Mesenchymal stem cell (in vitro differentiated cells and primary cell): ENCODE results near the gene IL1RAP.

Experiments
- DNase-seq: peaks from one replicate; pipeline ENCODE4 v3.0.0-alpha.2; 2013
- H2AFZ ChIP-seq: one replicate; pipeline ENCODE4 v1.6.1; 2013; ENCODE audit warnings: low read depth, mild to moderate bottlenecking, control low read depth, inconsistent platforms, low read length, moderate library complexity
- H2AK5ac ChIP-seq: 2 replicates; pipeline ENCODE4 v1.6.1; 2013; ENCODE audit warnings: low read length, moderate library complexity, mild to moderate bottlenecking, inconsistent platforms; ENCODE audit not compliant: severe bottlenecking
- H2BK120ac ChIP-seq: one replicate; pipeline ENCODE4 v1.6.1; 2013; ENCODE audit warnings: low read depth, mild to moderate bottlenecking, inconsistent platforms, low read length, moderate library complexity
- H2BK12ac ChIP-seq, 2 experiments: one replicate each; pipeline ENCODE4 v1.6.1; 2013; ENCODE audit warnings: inconsistent platforms in 2 of 2, low read length in 2 of 2, mild to moderate bottlenecking in 2 of 2, moderate library complexity in 2 of 2, control low read depth in 1 of 2
- H2BK15ac ChIP-seq: one replicate; pipeline ENCODE4 v1.6.1; 2013; ENCODE audit warnings: mild to moderate bottlenecking, low read depth, inconsistent platforms; ENCODE audit not compliant: poor library complexity, severe bottlenecking
- H2BK5ac ChIP-seq: 2 replicates; pipeline ENCODE4 v1.6.1; 2013; ENCODE audit warnings: low read depth, mild to moderate bottlenecking, low read length, control low read depth, inconsistent platforms; ENCODE audit not compliant: poor library complexity, severe bottlenecking
- H3K14ac ChIP-seq, 2 experiments: one replicate each; pipeline ENCODE4 v1.6.1; 2013; ENCODE audit warnings: inconsistent platforms in 2 of 2, low read length in 2 of 2, control low read depth in 1 of 2, mild to moderate bottlenecking in 1 of 2, moderate library complexity in 1 of 2
- H3K18ac ChIP-seq, 2 experiments: one replicate each; pipeline ENCODE4 v1.6.1; 2013; ENCODE audit warnings: inconsistent platforms in 2 of 2, low read length in 2 of 2, control low read depth in 1 of 2, low read depth in 1 of 2, mild to moderate bottlenecking in 1 of 2
- H3K23ac ChIP-seq, 2 experiments: one replicate each; pipeline ENCODE4 v1.6.1; 2013; ENCODE audit warnings: inconsistent platforms in 2 of 2, low read length in 2 of 2, mild to moderate bottlenecking in 2 of 2, moderate library complexity in 2 of 2, control low read depth in 1 of 2
- H3K27ac ChIP-seq: 2 replicates; pipeline ENCODE4 v1.5.1; 2013; ENCODE audit warnings: mild to moderate bottlenecking, moderate library complexity, low read length, control low read depth, inconsistent platforms; ENCODE audit not compliant: poor library complexity, severe bottlenecking
- H3K27me3 ChIP-seq, 2 experiments: 2 replicates each; pipeline versions ENCODE4 v1.6.1 to v1.7.0; 2013; ENCODE audit warnings: low read length in 2 of 2, mild to moderate bottlenecking in 2 of 2, moderate library complexity in 2 of 2, control low read depth in 1 of 2, inconsistent platforms in 1 of 2; ENCODE audit not compliant: control insufficient read depth in 1 of 2, insufficient read depth in 1 of 2
- H3K36me3 ChIP-seq, 2 experiments: 2 replicates each; pipeline versions ENCODE4 v1.6.1 to v1.7.0; 2013; ENCODE audit warnings: low read length in 2 of 2, control low read depth in 1 of 2, inconsistent platforms in 1 of 2, low read depth in 1 of 2, mild to moderate bottlenecking in 1 of 2; ENCODE audit not compliant: insufficient read depth in 2 of 2, control insufficient read depth in 1 of 2
- H3K4ac ChIP-seq, 2 experiments: one replicate each; pipeline ENCODE4 v1.6.1; 2013; ENCODE audit warnings: inconsistent platforms in 2 of 2, low read length in 2 of 2, mild to moderate bottlenecking in 2 of 2, moderate library complexity in 2 of 2, control low read depth in 1 of 2, low read depth in 1 of 2
- H3K4me1 ChIP-seq: 2 replicates; pipeline ENCODE4 v1.6.1; 2013; ENCODE audit warnings: low read depth, low read length, control low read depth; ENCODE audit not compliant: control insufficient read depth, insufficient read depth
- H3K4me2 ChIP-seq: 2 replicates; pipeline ENCODE4 v1.6.1; 2013; ENCODE audit warnings: low read length, mild to moderate bottlenecking, inconsistent platforms; ENCODE audit not compliant: poor library complexity, severe bottlenecking
- H3K4me3 ChIP-seq, 2 experiments: 2 replicates each; pipeline versions ENCODE4 v1.5.1 to v1.7.0; 2013; ENCODE audit warnings: low read length in 2 of 2, mild to moderate bottlenecking in 2 of 2, control low read depth in 1 of 2, low read depth in 1 of 2; ENCODE audit not compliant: insufficient read depth in 1 of 2
- H3K79me1 ChIP-seq: replicated peaks from 2 replicates; pipeline ENCODE4 v1.6.1; 2013; ENCODE audit warnings: mild to moderate bottlenecking, control low read depth, low read length, inconsistent platforms; ENCODE audit not compliant: poor library complexity, severe bottlenecking
- H3K9ac ChIP-seq: 2 replicates; pipeline ENCODE4 v1.7.0; 2013; ENCODE audit warnings: mild to moderate bottlenecking, low read length, moderate library complexity
- H3K9me3 ChIP-seq: 2 replicates; pipeline ENCODE4 v1.7.0; 2013; ENCODE audit warnings: mild to moderate bottlenecking, low read length; ENCODE audit not compliant: control insufficient read depth
- H4K8ac ChIP-seq: one replicate; pipeline ENCODE4 v1.6.1; 2013; ENCODE audit warnings: inconsistent platforms, mild to moderate bottlenecking, low read length, moderate library complexity
- H4K91ac ChIP-seq: one replicate; pipeline ENCODE4 v1.6.1; 2013; ENCODE audit warnings: mild to moderate bottlenecking, low read length, inconsistent platforms
- WGBS: methylation state at CpG from one replicate; pipeline ENCODE4 v1.1.7; 2013; ENCODE audit warnings: mixed read lengths; 5-methylcytosine and 5-hydroxymethylcytosine counted together

Gene IL1RAP

DNA sequence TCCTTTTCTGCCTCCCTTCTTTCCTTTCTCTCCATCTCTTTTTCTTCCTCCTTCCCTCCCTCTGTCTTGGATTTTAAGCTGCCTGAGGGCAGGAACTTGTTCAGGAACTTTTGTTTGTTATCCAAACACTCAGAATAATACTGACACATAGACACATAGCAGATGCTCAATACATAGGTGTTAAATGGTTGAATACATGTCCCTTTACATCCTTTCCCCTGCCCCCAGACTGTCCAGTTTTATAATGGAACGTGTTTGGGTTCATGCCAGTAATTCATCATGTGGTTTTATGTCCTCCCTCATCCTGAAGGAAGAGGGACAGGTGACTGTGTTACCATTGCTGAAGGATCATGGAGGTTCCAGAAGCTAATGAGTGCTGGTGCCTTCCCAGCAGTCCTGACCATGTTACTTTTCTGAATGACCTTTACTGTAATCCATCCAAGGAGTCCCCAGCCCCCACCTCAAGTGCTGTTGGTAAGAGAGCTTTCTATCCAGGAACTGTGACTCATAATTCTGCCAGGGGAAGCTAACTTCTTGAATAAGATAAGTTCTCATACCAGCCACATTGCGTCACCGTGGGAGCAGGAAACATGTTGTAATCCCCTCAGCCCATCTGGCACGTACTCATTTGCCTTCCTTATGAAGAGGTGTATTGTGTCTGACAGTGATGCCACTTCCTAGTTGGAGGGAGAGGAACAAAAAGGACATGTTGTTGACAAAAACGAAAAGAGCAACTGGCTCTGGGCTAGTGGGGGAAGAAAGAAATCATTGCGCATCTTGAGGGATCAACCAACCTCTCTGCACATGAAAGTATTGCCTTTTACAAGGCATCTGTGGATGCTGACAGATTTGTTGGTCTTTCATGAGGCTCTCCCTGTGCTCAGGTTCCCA lies 52.4 kb downstream of the IL1RAP start:
- Histone ChIP-seq H4K91ac (no peak overlapping the region), H3K14ac (no peak overlapping the region), H3K9me3 (no peaks in the 10 kb centered on the region), H2BK120ac (peak overlapping the region; percentile 9), H4K8ac (peak overlapping the region; percentile 14), H3K4me3 (no peak overlapping the region), H3K79me1 (no peaks in the 10 kb centered on the region), H3K9ac (no peak overlapping the region), H3K27me3 (no peaks in the 10 kb centered on the region), H3K36me3 (no peaks in the 10 kb centered on the region), H3K27ac (peak overlapping the region; percentile 64), H3K4me1 (no peaks in the 10 kb centered on the region), H2BK5ac (no peak overlapping the region), H2BK12ac (peak overlapping the region; percentile 37 to 87), H2AFZ (no peak overlapping the region), H2AK5ac (peak overlapping the region; percentile 46), H2BK15ac (no peak overlapping the region), H3K4ac (peak overlapping the region in 1 of 2 experiments; percentile 59), H3K18ac (peak overlapping the region; percentile 40 to 62), H3K23ac (no peak overlapping the region), H3K4me2 (no peak overlapping the region)
- WGBS, result 17% methylated on average over 6 of the region's 6 CpGs
- DNase-seq, result peak; percentile 100

DNA sequence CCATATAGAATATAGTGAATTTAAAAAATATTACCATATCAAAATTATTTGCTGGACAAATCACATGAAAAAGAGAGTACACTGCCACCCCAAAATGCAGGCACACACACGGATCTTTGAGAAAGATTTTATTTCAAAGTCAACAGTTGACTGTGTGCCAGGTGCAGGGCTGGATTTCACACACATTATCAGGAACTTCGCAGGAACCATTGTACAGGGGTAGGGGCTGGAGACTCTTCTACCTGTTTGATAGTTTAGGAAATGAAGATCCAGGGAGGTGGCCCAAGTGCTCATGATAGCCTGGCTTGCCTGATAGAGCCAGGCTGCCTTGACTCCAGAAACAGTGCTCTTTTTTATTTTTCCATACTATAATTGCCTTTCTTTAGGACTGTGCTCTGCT lies 54.2 kb downstream of the IL1RAP start:
- WGBS, result 100% methylated on average over 2 of the region's 2 CpGs
- Histone ChIP-seq H2BK15ac (no peak overlapping the region), H2AFZ (no peak overlapping the region), H3K9ac (no peak overlapping the region), H3K4me1 (no peaks in the 10 kb centered on the region), H3K27me3 (no peaks in the 10 kb centered on the region), H3K36me3 (no peaks in the 10 kb centered on the region), H3K4me2 (no peak overlapping the region), H3K9me3 (no peaks in the 10 kb centered on the region), H3K18ac (no peak overlapping the region), H3K79me1 (no peaks in the 10 kb centered on the region), H3K4me3 (no peak overlapping the region), H3K4ac (no peak overlapping the region), H2BK5ac (no peak overlapping the region), H2AK5ac (no peak overlapping the region), H3K27ac (no peak overlapping the region), H4K91ac (no peak overlapping the region), H3K14ac (no peak overlapping the region), H4K8ac (no peak overlapping the region), H2BK12ac (no peak overlapping the region), H2BK120ac (no peak overlapping the region), H3K23ac (no peak overlapping the region)
- no peak for DNase-seq

DNA sequence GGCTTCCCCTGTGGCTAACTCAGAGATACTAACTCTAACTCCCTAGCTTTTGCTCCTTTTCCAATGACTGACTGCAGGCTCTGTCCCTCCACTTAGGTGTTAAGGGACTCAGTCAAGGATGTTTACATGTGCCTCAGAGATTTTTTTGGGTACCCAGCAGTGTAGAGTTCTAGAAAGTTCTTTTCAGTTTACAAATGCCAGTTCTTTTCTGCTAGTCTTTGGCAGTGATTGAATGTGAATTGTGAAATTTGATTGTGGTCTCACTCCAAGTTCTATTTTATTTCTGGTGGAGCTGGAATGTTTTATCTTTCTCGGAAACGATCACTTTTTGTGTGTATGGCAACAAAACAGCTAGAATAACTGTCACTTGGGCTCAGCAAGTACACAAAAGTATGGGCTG lies 60.6 kb downstream of the IL1RAP start:
- peaks cover 1% of the 10 kb centered on the region for H3K79me1 ChIP-seq
- H3K9ac ChIP-seq, result no peak overlapping the region
- H3K27me3 ChIP-seq, result no peaks in the 10 kb centered on the region
- H3K9me3 ChIP-seq, result no peaks in the 10 kb centered on the region
- H3K18ac ChIP-seq, result no peak overlapping the region
- no peak overlapping the region for H2BK5ac ChIP-seq
- no peak overlapping the region for H2BK15ac ChIP-seq
- no peak for DNase-seq
- H2AK5ac ChIP-seq, result no peak overlapping the region
- 100% methylated on average over 2 of the region's 2 CpGs for WGBS
- H3K4me1 ChIP-seq, result no peaks in the 10 kb centered on the region
- no peak overlapping the region for H3K4me3 ChIP-seq
- H3K23ac ChIP-seq, result no peak overlapping the region
- no peak overlapping the region for H3K27ac ChIP-seq
- H3K4me2 ChIP-seq, result no peak overlapping the region
- H3K36me3 ChIP-seq, result no peaks in the 10 kb centered on the region
- no peak overlapping the region for H2BK120ac ChIP-seq
- no peak overlapping the region for H2BK12ac ChIP-seq
- no peak overlapping the region for H3K4ac ChIP-seq
- no peak overlapping the region for H4K91ac ChIP-seq
- H2AFZ ChIP-seq, result no peak overlapping the region
- H4K8ac ChIP-seq, result no peak overlapping the region
- H3K14ac ChIP-seq, result no peak overlapping the region

DNA sequence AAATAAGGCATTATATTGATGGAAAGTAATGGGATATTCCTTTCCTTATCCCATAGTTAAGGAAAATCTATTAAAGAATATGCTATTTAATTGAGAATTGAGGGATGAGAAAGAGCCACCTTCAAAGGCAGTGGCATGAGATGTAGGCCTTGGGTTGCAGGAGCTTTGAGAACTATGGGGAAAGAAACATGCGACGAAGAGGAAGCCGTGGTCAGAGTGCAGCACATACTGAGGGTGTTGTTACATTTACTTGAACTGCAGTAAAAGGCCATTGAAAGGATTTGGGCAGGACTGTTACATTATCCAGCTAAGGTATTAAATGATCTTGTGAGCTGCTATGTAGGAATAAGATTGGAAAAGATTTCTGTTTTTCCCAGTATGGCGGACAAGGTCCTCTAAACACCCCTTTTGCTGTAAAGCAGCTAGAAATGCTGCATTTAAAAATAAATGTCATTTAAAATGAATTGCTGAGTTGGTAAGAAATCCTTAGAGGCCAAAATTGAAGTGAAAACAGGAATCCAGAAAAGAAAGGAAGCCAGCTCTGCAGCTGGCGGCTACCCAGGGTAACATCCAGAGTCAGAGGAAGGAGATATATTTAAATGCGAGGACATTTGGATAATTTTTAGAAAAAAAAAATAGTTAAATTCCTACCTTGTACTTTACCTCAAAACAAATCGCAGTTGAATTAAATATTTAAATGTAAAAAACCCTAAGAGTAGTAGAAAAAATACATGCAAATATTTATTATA lies 61.7 kb downstream of the IL1RAP start:
- H2BK120ac ChIP-seq, result no peak overlapping the region
- H3K4me2 ChIP-seq, result no peak overlapping the region
- no peak for DNase-seq
- H3K4me3 ChIP-seq, result no peak overlapping the region
- H2BK5ac ChIP-seq, result no peak overlapping the region
- no peaks in the 10 kb centered on the region for H3K9me3 ChIP-seq
- H2BK12ac ChIP-seq, result no peak overlapping the region
- H2AK5ac ChIP-seq, result no peak overlapping the region
- 99% methylated on average over 5 of the region's 7 CpGs for WGBS
- no peaks in the 10 kb centered on the region for H3K4me1 ChIP-seq
- H4K91ac ChIP-seq, result no peak overlapping the region
- no peak overlapping the region for H3K4ac ChIP-seq
- H3K79me1 ChIP-seq, result peaks cover 1% of the 10 kb centered on the region
- H3K36me3 ChIP-seq, result no peaks in the 10 kb centered on the region
- no peak overlapping the region for H3K23ac ChIP-seq
- no peak overlapping the region for H3K9ac ChIP-seq
- no peak overlapping the region for H3K18ac ChIP-seq
- H2AFZ ChIP-seq, result no peak overlapping the region
- H4K8ac ChIP-seq, result no peak overlapping the region
- no peak overlapping the region for H2BK15ac ChIP-seq
- H3K27ac ChIP-seq, result no peak overlapping the region
- H3K27me3 ChIP-seq, result no peaks in the 10 kb centered on the region
- H3K14ac ChIP-seq, result no peak overlapping the region
